Measurements from ENCODE around the gene ANAPC5. TPM values are rescaled to one million over a fixed set of nuclear protein-coding genes. Genes with fewer than 3 reads are reported as not detected.

The ANAPC5 gene
- total RNA-seq, 2 experiments from 2014 or later, result 122 TPM

- no peak overlapping the region for H3K4me3 Mint-ChIP-seq
- TF ChIP-seq CTCF (IDR thresholded peaks at IDR 0.05), result no peak
- H3K36me3 Mint-ChIP-seq (ENCODE audit: low read depth), result peaks cover 27% of the 10 kb centered on the region
- H3K27me3 Mint-ChIP-seq, result no peaks in the 10 kb centered on the region
- CTCF ChIA-PET, result no interaction called here
- H3K4me1 Mint-ChIP-seq (ENCODE audit: low read depth), result peaks cover 20% of the 10 kb centered on the region
- intact Hi-C loops (cut with micrococcal nuclease), result no loop called here
- no peak overlapping the region for H3K27ac Mint-ChIP-seq
- POLR2A ChIA-PET, result no interaction called here
- no peak for ATAC-seq
- H3K9me3 Mint-ChIP-seq, result no peaks in the 10 kb centered on the region
- DNase-seq, result no peak
These were observed 61.8 kb downstream of the ANAPC5 start for GRCh38 chr12:121290410-121290809.

GRCh38 chr12:121289962-121290361, 62.2 kb downstream of the ANAPC5 start:
- H3K4me3 Mint-ChIP-seq, result no peak overlapping the region
- DNase-seq (no peak), ATAC-seq (no peak)
- peaks cover 25% of the 10 kb centered on the region for H3K36me3 Mint-ChIP-seq (ENCODE audit: low read depth)
- no peaks in the 10 kb centered on the region for H3K27me3 Mint-ChIP-seq
- POLR2A ChIA-PET, result no interaction called here
- CTCF ChIA-PET, result no interaction called here
- no peaks in the 10 kb centered on the region for H3K9me3 Mint-ChIP-seq
- peaks cover 15% of the 10 kb centered on the region for H3K4me1 Mint-ChIP-seq (ENCODE audit: low read depth)
- TF ChIP-seq CTCF (IDR thresholded peaks at IDR 0.05), result no peak
- H3K27ac Mint-ChIP-seq, result no peak overlapping the region
- intact Hi-C loops (cut with micrococcal nuclease), result no loop called here

GRCh38 chr12:121288986-121289385, 63.2 kb downstream of the ANAPC5 start:
- Mint-ChIP-seq H3K4me1 (ENCODE audit: low read depth) (peaks cover 13% of the 10 kb centered on the region), H3K27me3 (no peaks in the 10 kb centered on the region), H3K9me3 (no peaks in the 10 kb centered on the region), H3K27ac (no peak overlapping the region), H3K36me3 (ENCODE audit: low read depth) (peaks cover 25% of the 10 kb centered on the region), H3K4me3 (no peak overlapping the region)
- intact Hi-C loops (cut with micrococcal nuclease), result no loop called here
- POLR2A ChIA-PET, result interaction anchor here (0.6 kb wide), 1 partner anchor 1295 kb away, joined by 3 read pairs; no protein-coding TSS in a partner anchor
- CTCF ChIA-PET, result interaction anchor here (0.7 kb wide), 1 partner anchor 154 kb away, joined by 3 read pairs; no protein-coding TSS in a partner anchor
- DNase-seq (no peak), ATAC-seq (no peak)
- no peak for TF ChIP-seq CTCF (IDR thresholded peaks at IDR 0.05)

GRCh38 chr12:121288158-121288845, 63.9 kb downstream of the ANAPC5 start:
- no peaks in the 10 kb centered on the region for H3K27me3 Mint-ChIP-seq
- CTCF ChIA-PET, result interaction anchor here (0.7 kb wide), 1 partner anchor 154 kb away, joined by 3 read pairs; no protein-coding TSS in a partner anchor
- intact Hi-C loops (cut with micrococcal nuclease), result no loop called here
- TF ChIP-seq CTCF (IDR thresholded peaks at IDR 0.05), result no peak
- H3K4me3 Mint-ChIP-seq, result no peak overlapping the region
- no peak overlapping the region for H3K27ac Mint-ChIP-seq
- H3K9me3 Mint-ChIP-seq, result no peaks in the 10 kb centered on the region
- ATAC-seq (no peak), DNase-seq (no peak)
- peaks cover 22% of the 10 kb centered on the region for H3K36me3 Mint-ChIP-seq (ENCODE audit: low read depth)
- H3K4me1 Mint-ChIP-seq (ENCODE audit: low read depth), result peaks cover 7% of the 10 kb centered on the region
- POLR2A ChIA-PET, result interaction anchor here (0.6 to 0.8 kb wide), 3 partner anchors 14 to 1296 kb away, joined by 3 read pairs; no protein-coding TSS in a partner anchor

- no peak overlapping the region for H3K27ac Mint-ChIP-seq
- no peak for DNase-seq
- no peaks in the 10 kb centered on the region for H3K9me3 Mint-ChIP-seq
- no peak for ATAC-seq
- no peak for TF ChIP-seq CTCF (IDR thresholded peaks at IDR 0.05)
- no peak overlapping the region for H3K4me3 Mint-ChIP-seq
- ChIA-PET CTCF (no interaction called here), POLR2A (interaction anchor here (0.6 to 2.3 kb wide), 4 partner anchors 8 to 29 kb away, joined by 3 to 5 read pairs (median 4); partner anchors contain the start of gene CAMKK2)
- intact Hi-C loops (cut with micrococcal nuclease), result no loop called here
- H3K27me3 Mint-ChIP-seq, result no peaks in the 10 kb centered on the region
- H3K36me3 Mint-ChIP-seq (ENCODE audit: low read depth), result peaks cover 19% of the 10 kb centered on the region
- H3K4me1 Mint-ChIP-seq (ENCODE audit: low read depth), result peaks cover 7% of the 10 kb centered on the region
These were observed 64.8 kb downstream of the ANAPC5 start for GRCh38 chr12:121287267-121287954.
